Dedifferentiated amniotic fluid mesenchymal stem cell (primary cell): ENCODE measurements around the gene BST1.
"Not testable (repeated sequence)": the region's sequence is repeated elsewhere in the genome, so short reads cannot be mapped to it uniquely, and the experiment has no call there.

Source experiments
- DNase-seq: peaks from one replicate; pipeline ENCODE4 v3.0.0-alpha.2; 2016; ENCODE audit errors: extremely low spot score

Gene BST1

DNA sequence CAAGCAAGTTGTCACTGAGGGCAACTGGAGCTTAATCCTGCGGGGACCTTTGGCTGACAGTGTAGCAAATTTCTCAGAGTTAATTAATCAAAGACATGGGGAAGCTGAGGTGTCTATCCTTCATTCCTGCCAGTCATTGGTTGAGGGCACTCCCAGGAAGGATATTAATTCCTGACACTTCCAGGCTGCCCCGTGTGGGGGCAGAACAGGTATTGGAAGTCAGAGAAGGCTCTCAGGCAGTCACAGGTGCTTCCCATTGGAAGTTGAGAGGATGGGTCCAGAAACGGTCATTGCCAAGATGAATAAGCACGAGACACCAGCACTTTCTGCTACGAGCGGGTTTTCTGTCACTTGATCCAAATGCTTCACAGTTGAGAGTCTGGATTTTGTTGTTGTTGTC lies 46.1 kb downstream of the BST1 start:
- no peak for DNase-seq

- DNase-seq: no peak
Observed at GRCh38 chr4:15751153-15751552, 48.3 kb downstream of the BST1 start.

DNA sequence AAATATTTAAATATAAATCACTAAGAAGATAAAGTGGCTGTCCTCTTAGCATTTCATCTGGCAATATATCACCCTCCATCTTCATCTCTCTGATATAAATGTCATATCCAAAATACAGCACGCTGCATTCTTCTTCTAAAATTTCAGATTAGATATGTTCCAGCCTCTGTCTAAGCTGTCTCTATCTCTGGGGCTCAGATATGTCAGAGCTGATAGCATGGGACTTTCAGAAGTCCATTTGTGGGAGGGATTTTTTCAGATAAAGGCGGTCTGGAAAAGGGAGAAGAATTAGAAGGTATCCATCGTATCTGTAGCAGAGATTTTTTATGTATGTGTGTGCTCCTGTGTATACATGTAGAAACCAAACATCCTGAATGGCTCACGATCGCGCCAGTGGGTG lies 50.2 kb downstream of the BST1 start:
- no peak for DNase-seq

GRCh38 chr4:15753786-15754185 lies 50.9 kb downstream of the BST1 start:
- DNase-seq: no peak

GRCh38 chr4:15754323-15754722 lies 51.5 kb downstream of the BST1 start:
- DNase-seq: no peak

DNA sequence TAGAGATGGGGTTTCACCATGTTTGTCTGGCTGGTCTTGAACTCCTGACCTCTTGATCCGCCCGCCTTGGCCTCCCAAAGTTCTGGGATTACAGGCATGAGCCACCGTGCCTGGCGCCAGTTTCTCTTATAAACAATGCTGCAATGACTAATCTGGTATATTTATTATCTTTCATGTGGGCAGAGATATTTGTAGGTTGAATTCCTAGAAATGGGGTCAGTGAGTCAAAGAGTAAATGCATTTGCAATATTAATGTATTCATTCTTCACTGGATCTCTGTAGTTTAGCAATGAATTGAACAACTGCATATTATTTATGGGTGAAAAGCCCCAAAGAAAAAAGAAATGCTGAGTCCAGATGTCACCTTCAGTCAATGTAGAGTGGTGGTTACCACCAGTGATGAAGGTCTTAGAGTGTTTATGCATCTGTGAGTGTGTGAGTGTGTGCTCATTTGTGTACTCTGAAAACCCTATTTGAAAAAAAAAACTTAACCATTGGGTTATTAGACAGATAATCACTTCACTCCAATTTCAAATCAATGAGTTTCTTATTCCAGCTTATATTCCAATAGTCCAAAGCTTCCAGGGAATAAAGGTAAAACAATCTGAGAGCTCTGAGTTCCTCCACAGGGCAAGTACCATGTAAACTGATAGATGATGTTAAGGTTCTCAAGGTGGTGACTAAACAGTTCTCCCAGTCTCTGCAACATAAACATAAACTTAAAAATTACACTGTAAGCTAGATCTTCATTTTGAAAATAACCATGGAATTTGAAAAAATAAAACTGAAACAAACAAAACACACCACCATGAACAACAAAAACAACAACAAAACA lies 52.7 kb downstream of the BST1 start:
- no peak for DNase-seq

- no peak for DNase-seq
Observed at GRCh38 chr4:15756361-15756861, 53.5 kb downstream of the BST1 start.

DNA sequence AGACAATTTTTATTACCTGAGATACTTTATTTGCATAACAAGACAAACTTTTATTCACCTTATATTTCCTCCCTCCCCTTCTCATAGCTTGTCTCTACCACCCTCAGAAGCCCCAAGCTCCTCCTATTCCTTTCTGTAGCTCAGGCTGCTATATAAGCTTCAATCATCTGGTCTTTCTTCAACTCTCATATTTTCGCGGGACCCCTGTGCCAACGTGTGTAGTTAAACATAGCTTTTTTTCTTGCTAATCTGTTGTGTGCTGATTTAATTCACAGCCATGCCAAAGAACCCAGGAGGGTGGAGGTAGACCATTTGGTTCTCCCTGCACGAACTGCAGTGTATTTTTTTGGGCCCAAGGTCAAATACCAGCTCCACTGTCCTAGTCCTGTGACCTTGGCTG lies 54.2 kb downstream of the BST1 start:
- DNase-seq: no peak

- no peak for DNase-seq
Observed at GRCh38 chr4:15758294-15758693, 55.4 kb downstream of the BST1 start.

DNA sequence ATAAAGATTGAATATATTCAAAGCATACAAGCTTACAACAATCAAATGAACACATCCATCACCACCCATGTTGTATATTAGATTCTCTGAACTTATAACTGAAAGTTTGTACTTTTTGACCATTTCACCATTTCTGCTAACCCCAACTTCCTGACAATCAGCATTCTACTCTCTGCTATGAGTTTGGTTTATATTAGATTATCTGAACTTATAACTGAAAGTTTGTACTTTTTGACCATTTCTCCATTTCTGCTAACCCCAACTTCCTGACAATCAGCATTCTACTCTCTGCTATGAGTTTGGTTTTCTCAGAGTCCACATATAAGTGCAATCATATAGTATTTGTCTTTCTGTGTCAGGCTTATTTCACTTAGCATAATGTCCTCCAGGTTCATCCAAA lies 59.6 kb downstream of the BST1 start:
- not testable (repeated sequence) for DNase-seq

GRCh38 chr4:15765391-15765790 lies 62.5 kb downstream of the BST1 start:
- no peak for DNase-seq

- no peak for DNase-seq
Observed at GRCh38 chr4:15765910-15766697, 63.2 kb downstream of the BST1 start.

DNA sequence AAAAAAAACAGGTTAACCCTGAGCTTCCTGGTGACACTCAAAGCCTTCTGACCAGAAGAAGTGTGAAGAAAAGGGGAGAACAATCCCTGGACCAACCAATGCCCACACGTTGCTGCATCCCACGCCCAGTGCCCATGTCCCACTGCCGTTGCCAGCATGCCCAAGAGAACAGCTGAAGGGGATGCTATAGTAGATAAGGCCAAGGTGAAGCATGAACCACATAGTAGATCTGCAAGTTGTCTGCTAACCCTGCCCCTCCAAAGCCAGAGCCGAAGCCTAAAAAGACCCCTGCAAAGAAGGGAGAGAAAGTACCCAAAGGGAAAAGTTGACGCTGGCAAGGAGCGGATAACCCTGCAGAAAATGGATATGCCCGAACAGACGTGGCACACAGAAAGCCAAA lies 64.0 kb downstream of the BST1 start:
- no peak for DNase-seq

GRCh38 chr4:15769202-15769601 lies 66.3 kb downstream of the BST1 start:
- no peak for DNase-seq

- no peak for DNase-seq
Observed at GRCh38 chr4:15771216-15772058, 68.6 kb downstream of the BST1 start.

- no peak for DNase-seq
Observed at GRCh38 chr4:15774020-15774420, 71.2 kb downstream of the BST1 start.

DNA sequence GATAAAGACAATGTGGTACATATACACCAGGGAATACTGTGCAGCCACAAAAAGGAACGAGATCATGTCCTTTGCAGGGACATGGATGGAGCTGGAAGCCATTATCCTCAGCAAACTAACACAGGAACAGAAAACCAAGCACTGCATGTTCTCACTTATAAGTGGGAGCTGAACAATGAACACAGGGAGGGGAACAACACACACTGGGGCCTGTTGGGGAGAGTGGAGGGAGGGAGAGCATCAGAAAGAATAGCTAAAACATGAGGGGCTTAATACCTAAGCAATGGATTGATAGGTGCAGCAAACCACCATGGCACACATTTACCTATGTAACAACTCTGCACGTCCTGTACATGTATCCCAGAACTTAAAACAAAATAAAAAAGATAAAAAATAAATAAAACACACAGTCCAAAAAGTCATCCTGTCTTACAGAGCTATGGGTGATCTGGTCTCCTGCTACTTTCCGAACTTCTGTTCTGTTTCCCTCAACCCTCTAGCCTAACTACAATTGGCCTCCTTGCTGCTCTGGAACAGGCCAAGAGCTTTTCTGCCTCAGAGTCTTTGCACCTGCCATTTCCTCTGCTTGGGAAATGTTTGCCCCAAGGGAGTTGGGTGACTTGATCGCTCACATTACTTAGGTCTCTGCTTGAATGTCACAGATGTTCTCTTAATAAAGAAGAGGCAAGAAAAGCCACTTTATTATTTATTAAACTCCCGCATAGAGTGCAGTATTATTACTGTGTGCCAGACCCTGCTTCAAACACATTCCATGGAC lies 74.2 kb downstream of the BST1 start:
- no peak for DNase-seq

- DNase-seq: no peak
Observed at GRCh38 chr4:15777697-15778288, 74.9 kb downstream of the BST1 start.

DNA sequence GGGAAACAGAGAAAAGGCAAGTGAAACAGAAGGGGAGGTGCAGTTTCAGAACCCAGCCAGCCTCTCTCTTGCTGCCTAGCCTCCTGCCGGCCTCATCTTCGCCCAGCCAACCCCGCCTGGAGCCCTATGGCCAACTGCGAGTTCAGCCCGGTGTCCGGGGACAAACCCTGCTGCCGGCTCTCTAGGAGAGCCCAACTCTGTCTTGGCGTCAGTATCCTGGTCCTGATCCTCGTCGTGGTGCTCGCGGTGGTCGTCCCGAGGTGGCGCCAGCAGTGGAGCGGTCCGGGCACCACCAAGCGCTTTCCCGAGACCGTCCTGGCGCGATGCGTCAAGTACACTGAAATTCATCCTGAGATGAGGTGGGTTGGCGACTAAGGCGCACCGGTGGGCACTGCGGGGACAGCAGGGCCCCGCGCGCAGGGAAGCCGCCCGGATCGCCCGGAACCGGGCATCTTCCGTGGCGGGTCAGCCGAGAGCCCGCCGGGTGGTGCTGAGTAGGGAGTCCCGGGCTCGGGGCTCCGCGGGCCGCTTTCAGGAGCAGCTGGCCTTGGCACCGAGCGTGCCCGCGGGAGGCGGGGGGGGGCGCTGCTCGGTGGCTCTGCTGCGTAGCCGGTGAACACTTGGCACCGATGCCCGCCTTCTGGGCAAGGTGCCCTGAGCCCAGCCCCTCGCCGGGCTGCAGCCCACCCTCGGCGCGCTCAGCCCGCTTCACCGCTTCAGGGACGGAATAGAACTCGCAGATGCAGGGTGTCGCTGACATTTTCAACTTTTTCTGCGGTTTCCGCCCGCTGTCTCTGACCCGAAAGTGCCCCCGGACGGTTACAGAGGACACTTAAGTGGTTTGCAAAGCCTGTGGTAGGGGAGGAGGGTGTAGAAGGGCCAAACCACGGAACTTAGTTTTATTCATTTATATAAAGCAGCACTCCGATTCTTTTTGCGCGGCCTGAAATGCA lies 75.7 kb downstream of the BST1 start, which contains the start of gene CD38:
CD38 (plus strand) TSS at position 40 of the 953 bp plus-strand sequence; CDS start at position 127, 87 bp downstream.
- no peak for DNase-seq

- DNase-seq: peak; percentile 18
Observed at GRCh38 chr4:15779306-15779705, 76.4 kb downstream of the BST1 start.
